Femur (tissue), 1 donor: ENCODE measurements around the gene TTLL1.
"Not testable (repeated sequence)": the region's sequence is repeated elsewhere in the genome, so short reads cannot be mapped to it uniquely, and the experiment has no call there.

Source experiments
- DNase-seq: peaks from one replicate; pipeline ENCODE4 v3.0.0-alpha.2; 2017

TTLL1 gene

GRCh38 chr22:43109921-43110443 is 20.8 kb upstream of the TTLL1 start:
- DNase-seq: no peak

GRCh38 chr22:43109511-43109910 is 20.3 kb upstream of the TTLL1 start:
- no peak for DNase-seq

DNA sequence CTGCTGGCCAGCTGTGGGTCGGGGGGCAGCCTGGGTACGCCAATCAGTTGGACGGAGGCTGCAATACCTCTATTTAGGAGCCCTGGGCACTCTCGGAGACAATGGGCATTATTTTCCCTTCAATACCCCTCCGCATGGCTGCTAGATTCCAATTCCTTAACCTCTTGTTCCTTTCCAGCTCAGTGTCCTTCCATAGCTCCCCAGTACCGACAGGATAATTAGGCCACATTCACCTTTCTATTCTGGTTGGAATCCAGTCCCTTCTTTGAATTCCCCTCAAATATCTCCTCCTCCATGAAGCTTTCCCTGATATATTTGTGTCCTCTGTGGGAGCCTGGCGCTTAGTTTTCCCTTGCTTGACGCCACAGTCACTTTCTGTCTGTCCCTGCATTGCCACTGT is 17.1 kb upstream of the TTLL1 start:
- DNase-seq: no peak

DNA sequence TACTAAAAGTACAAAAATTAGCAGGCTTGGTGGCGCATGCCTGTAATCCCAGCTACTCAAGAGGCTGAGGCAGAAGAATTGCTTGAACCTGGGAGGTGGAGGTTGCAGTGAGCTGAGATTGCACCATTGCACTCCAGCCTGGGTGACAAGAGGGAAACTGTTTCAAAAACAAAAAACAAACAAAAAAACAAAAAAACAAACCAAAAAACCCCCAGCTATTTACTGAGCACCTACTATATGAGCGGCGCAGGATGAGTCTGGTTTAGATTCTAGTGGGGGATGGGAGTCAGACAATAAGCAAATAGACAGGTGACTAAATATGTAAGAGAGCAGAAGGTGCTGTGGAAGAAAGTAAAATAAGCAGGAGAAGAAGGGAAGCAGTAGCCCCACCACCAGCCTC is 15.8 kb upstream of the TTLL1 start:
- DNase-seq: not testable (repeated sequence)

- DNase-seq: not testable (repeated sequence)
Measured at GRCh38 chr22:43104056-43104625, 14.9 kb upstream of the TTLL1 start.

DNA sequence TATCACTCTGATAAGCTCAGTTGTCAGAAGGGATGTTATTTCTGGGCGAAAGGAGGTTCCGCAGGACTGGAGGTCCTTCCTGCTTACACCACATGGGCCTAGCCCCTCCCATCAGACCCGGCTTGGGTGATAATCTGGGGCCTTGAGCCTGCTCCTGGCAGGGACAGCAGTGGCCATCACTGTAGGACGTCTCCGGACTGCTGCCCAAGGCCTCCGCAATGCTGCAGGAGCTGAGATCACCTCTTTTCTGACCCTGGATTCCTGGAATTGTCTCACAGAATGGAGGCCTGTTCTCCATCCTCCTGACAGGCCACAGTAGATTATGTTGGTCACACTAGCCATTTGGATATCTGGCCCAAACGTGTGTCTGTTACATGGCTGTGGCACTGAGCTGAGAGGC is 12.1 kb upstream of the TTLL1 start:
- DNase-seq: no peak

DNA sequence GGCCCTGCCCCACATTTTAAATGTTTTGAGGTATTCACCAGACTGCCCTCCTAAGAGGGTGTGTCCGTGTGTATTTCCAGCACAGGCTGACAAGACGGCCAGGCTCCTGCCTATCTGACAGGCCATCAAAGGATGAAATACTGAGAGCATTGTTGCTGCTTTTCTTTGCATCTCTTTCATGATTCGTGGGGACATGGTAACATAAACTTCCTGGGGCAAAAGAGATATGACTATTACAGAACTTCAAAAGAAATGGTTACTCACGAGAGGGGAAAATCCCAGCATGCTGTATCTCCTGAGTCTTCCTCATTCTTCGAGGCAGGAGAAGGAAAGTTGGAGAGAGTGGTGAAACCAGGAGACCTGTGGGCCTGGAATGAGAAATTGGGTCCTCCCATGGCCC is 11.0 kb upstream of the TTLL1 start:
- DNase-seq: no peak

GRCh38 chr22:43099095-43099494 is 9.9 kb upstream of the TTLL1 start:
- no peak for DNase-seq

- DNase-seq: no peak
Measured at GRCh38 chr22:43098356-43098755, 9.2 kb upstream of the TTLL1 start.

DNA sequence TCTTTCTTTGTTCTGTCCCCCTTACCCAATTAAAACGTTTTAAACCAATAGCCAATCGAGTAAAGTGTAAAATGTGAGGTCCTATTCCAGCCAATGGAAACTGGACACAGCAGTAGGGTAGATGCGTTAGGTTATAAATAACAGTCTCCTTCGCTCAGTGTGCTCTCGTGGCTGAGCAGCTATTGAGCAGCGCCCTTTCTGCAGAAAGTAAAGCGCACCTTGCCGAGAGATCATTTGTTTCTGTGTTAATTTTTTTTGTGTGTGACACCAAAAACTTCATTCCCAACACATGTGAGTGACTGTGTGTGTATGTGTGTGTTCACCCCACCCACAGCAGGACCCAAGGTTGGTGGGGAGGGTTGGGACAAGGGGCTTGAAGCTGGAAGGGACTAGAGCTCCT is 7.2 kb upstream of the TTLL1 start:
- no peak for DNase-seq

DNA sequence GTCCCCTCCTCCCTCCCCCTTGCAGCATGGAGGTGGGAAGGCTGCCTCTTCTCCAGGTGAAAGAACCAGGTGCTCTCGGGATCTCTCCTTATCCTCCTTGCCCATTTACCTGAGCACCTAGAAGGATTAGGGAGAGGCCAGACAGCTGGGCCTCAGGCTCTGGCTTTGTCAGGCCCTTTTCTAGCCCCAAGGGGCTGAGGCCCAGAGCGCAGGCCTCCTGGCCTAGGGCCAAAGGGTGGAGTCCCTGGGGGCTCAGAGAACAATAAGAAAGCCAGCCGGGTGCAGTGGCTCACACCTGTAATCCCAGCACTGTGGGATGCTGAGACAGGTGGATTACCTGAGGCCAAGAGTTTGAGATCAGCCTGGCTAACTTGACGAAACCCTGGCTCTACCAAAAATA is 5.4 kb upstream of the TTLL1 start:
- no peak for DNase-seq

GRCh38 chr22:43094085-43094484 is 4.9 kb upstream of the TTLL1 start:
- DNase-seq: peak; percentile 49

- no peak for DNase-seq
Measured at GRCh38 chr22:43092085-43092484, 2.9 kb upstream of the TTLL1 start.

DNA sequence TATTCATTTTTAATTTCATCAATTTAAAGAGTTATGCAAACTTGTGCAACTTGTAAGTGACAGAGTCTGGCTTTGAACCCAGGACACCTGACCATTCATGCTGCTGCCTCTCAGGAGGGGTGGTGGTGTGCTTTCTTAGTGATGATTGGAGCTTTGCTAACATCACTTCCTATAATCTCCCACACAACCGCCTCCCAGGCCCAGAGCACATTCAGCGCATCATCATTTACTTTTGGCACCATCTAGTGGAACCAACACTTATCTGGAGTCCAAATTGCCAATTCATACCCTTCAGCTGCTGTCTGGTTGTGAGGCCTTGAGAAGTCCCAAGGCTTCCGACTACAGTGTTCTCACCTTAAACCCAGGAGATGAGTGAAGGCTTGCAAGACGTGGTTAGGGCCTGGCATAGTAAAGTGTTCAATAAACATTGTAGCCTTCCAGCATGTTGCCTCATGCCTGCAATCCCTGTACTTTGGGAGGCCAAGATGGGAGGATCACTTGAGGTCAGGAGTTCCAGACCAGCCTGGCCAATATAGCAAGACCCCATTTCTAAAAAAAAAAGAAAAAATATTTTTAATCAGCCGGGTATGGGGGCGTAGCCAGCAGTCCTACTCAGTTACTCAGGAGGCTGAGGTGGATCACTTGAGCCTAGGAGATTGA is 1.1 kb upstream of the TTLL1 start:
- peak; percentile 78 for DNase-seq

DNA sequence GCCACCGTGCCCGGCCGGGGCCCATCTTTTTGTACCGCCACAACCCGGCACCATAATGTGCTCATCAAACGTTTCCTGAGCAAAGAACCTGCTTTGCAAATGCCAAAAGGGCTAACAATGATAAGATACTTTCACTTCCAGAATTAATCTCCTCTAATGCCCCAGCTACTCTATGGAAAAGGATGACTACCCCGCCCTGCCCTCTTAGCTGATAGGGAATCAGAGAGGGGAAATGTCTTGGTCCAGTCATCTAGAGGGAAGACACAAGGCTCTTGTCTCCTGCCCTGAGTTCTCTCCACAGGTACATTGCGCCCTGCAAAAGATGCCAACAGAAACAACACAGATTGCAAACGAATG is 586 bp downstream of the TTLL1 start:
- DNase-seq: no peak

- DNase-seq: no peak
Measured at GRCh38 chr22:43085658-43086606, 3.3 kb downstream of the TTLL1 start.

- no peak for DNase-seq
Measured at GRCh38 chr22:43081968-43082367, 7.2 kb downstream of the TTLL1 start.

- DNase-seq: no peak
Measured at GRCh38 chr22:43080616-43081015, 8.6 kb downstream of the TTLL1 start.

- DNase-seq: no peak
Measured at GRCh38 chr22:43079742-43080141, 9.4 kb downstream of the TTLL1 start.

DNA sequence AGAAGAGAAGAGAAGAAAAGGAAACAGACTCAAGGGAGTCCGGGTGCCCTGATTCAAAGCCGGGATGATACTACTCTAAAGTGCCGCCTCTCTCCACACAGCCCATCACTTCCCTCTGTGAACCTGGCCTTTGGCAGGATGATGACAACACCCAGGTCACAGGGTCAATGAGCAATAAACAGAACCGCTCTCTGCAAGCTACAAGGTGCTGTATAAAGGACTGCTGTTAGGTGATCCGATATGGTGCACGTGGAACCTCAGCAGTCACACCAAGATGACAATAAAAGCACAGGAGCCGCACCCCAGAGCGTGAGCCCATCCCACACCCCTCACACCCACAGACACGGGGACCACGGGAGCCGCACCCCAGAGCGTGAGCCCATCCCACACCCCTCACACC is 10.7 kb downstream of the TTLL1 start:
- no peak for DNase-seq

GRCh38 chr22:43077121-43077877 is 11.9 kb downstream of the TTLL1 start:
- DNase-seq: no peak

DNA sequence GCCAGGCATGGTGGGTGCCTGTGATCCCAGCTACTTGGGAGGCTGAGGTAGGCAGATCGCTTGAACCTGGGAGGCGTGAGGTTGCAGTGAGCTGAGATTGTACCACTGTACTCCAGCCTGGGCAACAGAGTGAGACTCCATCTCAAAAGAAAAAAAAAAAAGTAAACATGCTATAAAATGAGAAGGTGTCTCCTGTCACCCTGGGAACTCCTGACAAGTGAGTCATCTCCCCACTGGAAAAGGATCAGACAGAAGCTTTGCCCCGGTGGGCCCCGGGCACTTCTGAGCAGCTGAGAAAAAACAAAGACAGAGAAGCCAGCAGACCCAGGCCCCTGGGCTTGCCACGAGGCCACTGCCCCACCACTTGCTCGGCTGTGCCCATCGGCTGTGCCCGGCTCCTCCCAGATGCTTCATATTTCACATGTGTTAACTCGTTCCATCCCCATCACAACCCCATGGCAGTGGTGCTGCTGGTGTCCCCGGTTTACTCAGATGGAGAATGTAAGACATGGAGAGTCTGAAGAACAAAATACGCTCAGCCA is 22.3 kb downstream of the TTLL1 start:
- no peak for DNase-seq

DNA sequence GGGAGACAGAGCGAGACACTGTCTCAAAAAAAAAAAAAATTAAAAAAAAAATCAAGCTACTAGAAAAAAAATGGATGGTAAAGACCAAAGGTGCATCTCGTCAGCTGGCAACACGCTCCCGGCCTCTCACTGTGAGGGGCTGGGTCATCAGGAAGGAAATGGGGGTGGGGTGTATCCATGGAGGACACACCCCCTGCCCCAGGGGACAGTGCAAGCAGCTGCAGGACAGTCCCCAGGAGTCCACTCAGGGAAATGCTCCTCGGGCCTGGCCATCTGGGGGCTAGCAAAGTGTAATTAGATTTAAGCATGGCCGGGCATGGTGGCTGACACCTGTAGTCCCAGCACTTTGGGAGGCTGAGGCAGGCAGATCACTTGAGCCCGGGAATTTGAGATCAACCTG is 23.1 kb downstream of the TTLL1 start:
- DNase-seq: no peak
